ENCODE measurements around the gene MRGPRF.

MRGPRF gene

DNA sequence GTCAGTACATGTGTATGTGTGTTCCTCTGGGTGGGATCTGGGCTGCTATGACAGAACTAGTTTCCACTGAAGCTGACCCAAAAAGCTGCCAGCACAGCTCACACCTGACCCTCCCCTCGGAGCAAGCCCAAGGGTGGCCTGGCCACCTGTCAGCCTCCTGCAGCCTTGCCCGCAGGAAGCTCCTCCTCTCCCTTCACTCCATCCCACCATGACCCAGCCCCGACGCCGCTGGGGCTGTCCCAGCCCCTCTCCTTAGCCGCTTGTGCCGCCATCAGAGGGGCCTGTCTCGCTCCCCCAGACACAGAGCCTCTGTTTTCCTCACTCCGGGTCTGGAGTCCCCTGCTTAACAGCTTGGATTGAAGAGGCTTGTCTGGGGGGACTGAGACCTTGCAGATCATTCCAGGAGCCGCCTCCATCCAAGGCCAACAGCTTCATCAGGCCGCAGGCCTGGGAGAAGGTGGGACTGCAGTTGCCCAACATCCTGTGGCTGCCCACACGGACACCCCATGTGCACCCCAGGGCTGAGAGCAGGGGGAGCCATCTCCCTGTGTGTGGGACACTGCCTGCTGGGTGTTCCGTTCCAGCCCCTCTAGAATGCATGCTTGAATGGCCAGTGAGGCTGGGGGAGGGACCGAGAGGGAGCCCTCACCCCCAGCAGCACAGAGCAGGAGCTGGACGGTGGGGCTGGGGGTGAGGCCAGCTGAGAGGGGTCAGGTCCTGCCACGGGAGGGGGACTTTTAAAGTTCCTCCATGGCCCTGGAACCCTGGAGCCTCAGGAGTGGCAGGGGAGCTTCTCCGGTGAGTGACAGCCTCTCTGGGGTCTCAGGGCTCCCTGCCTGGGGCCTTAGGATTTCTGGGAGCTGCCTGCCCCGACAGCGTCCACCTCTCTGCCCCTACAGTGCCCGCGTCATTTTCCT lies 696 bp downstream of the MRGPRF start:
- peak overlapping the region; percentile 50 for H3K4me3 ChIP-seq (ENCODE audit: control insufficient read depth, low read depth, low read length)
- peak; percentile 56 for DNase-seq (ENCODE audit: low read depth)
- no peak for TF ChIP-seq CTCF (conservative IDR thresholded peaks at IDR 0.05; ENCODE audit: control insufficient read depth, insufficient read depth, low read depth, low read length)

GRCh38 chr11:69011624-69012091 lies 1.4 kb downstream of the MRGPRF start:
- peak overlapping the region; percentile 50 for H3K4me3 ChIP-seq (ENCODE audit: control insufficient read depth, low read depth, low read length)
- TF ChIP-seq CTCF (conservative IDR thresholded peaks at IDR 0.05; ENCODE audit: control insufficient read depth, insufficient read depth, low read depth, low read length), result no peak
- DNase-seq (ENCODE audit: low read depth), result no peak

GRCh38 chr11:69010964-69011623 lies 2.0 kb downstream of the MRGPRF start:
- H3K4me3 ChIP-seq (ENCODE audit: control insufficient read depth, low read depth, low read length), result peak overlapping the region; percentile 50
- DNase-seq (ENCODE audit: low read depth), result peak; percentile 67
- no peak for TF ChIP-seq CTCF (conservative IDR thresholded peaks at IDR 0.05; ENCODE audit: control insufficient read depth, insufficient read depth, low read depth, low read length)

DNA sequence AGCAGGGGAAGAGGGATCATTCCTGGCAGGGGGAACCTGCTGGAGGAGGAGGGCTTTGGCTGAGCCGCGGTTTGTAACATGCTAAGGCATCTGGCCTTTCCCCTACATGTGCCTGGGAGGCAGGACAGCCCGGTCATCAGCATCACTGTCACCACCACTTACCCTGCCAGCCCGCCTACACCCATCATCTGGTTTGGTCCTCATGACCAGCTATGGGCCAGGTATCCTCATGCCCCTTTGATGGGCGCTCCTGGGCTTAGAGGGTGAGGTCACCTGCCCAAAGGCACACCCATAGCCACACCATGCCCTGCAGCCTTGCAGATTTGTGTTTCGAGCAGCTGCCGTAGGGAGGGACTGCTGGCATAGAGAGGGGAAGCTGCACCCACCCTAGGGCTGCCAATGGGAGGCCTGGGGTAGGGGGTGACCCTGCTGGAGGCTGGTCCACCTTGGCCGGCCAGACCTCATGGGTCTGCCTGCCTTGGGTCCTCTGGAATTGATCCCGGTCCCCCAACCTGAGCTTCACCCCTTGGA lies 2.6 kb downstream of the MRGPRF start:
- H3K4me3 ChIP-seq (ENCODE audit: control insufficient read depth, low read depth, low read length), result peak overlapping the region; percentile 38
- TF ChIP-seq CTCF (conservative IDR thresholded peaks at IDR 0.05; ENCODE audit: control insufficient read depth, insufficient read depth, low read depth, low read length), result no peak
- DNase-seq (ENCODE audit: low read depth), result no peak

GRCh38 chr11:69009441-69010211 lies 3.4 kb downstream of the MRGPRF start:
- TF ChIP-seq CTCF (conservative IDR thresholded peaks at IDR 0.05; ENCODE audit: control insufficient read depth, insufficient read depth, low read depth, low read length), result no peak
- no peak overlapping the region for H3K4me3 ChIP-seq (ENCODE audit: control insufficient read depth, low read depth, low read length)
- DNase-seq (ENCODE audit: low read depth), result no peak
